T-helper 1 cell (primary cell): Measurements from ENCODE around the gene DUSP10.

Experiments
- DNase-seq, 5 donors: peaks; one replicate each; pipeline ENCODE4 v3.0.0-alpha.2; 2012 to 2020

Gene DUSP10

DNA sequence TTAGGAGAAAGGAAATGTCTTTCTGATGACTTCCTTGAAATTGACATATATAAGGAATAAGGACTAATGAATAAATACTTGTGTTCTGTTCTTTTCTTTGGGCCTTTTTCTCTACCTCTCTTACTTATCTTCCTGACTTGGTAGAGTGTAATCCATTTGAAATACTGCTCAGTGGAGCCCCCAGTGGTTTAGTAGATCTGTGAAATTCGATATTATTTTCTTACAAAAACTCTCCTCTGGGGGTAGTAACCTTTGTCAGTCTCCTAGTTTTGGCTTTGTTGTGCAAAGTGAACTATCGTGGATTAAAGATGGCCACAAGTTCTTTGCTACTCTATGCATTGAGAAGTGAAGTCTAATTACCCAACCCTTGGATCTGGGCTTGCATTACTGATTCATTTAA is 48.8 kb downstream of the DUSP10 start:
- DNase-seq = no peak

DNA sequence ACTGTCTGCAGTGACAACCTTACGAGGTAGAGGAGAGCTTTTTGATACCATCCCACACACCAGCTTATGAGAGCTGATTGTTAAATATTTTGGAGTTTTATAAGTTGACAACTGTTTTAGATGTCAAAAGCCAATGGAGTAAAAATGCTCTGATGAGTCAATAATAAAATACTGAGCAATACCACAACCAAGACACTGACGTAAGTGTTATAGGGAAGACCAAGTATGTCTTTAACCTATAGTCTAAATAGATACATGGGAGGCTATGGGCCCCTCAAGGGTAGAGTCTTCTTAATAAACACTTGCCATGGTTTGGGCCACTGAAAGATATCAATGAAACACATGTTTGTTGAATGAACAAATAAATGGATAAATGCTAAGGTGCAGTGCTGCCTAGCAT is 49.2 kb downstream of the DUSP10 start:
- DNase-seq = peak in 1 of 5 donors; percentile 31

DNA sequence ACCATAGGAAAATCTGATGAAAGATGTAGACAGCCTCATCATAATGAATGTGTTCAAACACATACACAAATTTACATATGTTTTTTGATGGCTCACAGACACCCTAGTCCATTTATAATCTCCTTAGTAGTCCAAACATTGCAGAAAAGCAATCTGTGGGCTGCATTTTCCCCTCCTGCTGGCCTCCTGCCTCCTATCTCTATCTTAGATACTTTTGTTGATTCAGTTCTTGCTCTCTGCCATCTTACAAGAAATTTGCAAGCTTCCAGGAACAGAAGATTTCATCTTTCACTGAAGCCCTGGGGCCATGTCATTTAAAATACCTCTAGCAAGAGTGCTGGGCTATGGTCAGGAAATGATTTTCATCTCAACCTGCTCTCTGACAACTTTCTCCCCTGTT is 50.6 kb downstream of the DUSP10 start:
- DNase-seq = peak in 1 of 5 donors; percentile 37

DNA sequence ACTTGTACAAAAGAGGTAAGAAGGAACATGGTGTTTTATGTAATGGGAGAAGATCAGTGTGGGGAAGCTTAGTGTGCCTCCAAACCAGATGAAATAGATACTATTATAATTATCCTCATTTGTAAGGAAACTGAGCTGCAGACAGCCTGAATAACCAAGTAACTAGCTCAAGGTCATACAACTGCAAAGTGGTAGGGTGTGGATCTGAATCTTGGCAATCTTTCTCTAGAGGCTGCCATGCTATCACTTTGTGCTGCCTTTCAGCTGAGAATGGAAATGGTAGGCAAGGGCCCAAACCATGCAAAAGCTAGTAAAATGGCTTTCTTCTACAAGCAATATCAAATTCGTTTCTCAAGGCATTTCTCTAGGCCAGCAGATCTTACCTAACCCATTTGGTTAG is 51.0 kb downstream of the DUSP10 start:
- DNase-seq = no peak

DNA sequence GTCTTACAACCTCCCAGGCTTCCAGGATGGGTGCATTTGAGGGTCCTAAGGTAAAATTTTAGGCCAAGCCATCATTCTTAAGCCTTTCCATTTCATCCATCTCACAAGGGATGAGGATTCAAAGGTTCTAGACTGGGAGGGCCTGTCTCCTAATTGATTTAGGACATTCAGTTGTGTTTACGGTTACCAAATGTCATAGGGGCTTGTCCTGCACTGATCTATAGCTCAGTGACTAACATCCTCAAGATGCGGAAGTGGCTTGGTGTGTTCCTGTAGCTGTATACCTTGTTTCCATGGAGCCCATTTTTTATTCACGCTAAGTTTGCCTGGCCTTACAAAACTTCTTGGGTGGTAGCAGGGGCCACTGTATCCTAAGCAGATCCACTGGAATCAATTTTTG is 52.8 kb downstream of the DUSP10 start:
- peak in 1 of 5 donors; percentile 44 for DNase-seq

DNA sequence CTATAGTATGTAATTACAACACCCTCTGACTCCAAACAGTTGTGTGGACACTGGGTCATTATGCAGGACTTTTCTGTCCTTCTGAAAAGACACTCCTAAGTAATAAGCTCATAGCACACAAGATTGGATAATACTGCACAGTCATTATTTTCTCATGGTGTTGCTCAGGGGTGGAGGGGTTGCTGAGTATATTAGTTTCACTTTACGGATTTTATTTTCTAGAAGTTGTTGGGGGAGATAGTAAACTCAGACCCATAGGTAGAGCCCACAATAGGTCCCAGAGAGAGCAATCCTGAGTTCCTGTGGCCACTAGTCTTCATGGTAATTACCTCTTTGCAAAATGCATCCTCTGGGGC is 53.4 kb downstream of the DUSP10 start:
- DNase-seq = no peak

DNA sequence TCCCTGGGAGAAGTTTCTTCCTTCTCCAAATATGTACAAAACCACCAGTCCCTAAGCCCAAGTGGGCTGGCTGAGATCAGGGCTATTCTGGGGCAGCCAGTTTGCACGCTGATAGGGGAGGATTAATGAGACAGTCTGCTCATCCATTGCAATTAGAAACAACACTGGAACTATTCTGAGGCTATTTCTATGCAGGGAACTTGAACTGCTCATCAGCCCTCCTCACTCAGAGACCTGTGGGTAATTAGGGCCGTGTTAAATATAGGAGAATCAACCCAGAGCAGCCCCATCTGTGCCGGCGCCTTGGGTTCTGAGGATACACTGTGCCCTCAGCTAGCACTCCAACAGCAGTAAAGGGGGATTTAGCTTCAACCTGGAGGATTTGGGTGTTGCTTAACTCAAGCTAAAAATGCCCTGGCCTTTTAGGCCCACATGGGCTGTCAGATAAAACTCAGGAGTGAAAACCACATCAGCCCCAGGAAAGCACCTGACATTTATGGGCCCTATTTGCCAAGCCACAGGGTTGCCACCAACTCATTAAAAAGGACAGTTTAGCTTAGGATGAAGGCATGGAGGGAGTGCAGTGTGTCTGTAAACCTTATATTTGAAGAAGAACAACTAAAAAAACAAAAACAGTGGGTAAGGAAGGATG is 53.9 kb downstream of the DUSP10 start:
- DNase-seq = no peak

DNA sequence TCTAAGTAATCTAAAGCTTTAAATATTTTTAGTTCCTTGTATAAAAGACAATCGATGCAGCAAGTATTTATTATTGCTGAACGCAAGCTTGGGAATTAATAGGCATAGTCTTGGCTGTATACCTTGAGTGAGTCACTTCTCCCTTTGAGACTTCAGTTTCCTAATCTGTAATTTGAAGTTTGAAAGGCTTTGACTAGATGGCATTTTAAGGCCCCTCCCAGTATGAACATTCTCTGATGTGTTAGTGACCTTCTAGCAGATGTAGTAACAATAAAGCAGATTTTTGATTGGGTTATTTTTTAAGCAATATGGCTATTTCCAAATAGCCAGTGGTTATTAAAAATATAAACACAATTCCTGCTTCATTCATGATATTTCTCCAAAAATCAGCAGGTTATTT is 58.2 kb downstream of the DUSP10 start:
- DNase-seq = no peak

DNA sequence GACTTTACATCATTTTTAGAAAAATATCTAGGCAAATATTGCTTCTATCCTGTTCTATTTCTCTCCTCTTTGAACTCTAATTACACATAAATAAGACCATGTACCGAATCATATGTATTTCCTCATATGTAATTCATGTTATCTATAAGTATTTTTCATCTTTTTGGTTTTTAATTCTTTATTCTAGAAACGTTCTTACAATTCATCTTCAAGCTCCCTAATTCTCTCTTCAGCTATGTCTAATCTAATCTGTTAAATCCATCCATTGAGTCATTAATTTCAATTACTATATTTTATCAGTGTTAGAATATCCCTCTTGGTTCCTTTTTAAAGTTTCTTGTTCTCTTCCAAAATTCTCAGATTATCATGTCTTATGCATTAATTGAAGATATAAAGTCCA is 61.8 kb downstream of the DUSP10 start:
- no peak for DNase-seq

DNA sequence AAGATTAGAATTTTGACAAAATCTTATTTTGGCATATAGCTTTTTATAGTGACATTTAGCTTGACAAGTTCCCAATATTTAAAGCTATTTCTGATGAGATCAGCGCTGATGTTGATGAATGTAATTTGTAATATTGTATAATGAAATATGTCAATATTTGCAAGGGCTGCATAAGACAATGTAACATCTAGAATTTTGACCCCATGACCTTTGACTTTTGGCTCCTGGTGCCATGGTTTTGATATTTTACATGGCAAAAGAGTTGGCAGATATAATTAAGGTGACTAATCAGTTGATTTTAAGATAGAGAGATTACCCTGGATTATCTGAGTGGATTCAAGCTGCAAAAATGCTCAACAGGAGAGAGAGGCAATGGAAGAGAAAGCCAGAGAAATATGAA is 63.9 kb downstream of the DUSP10 start:
- DNase-seq = no peak

DNA sequence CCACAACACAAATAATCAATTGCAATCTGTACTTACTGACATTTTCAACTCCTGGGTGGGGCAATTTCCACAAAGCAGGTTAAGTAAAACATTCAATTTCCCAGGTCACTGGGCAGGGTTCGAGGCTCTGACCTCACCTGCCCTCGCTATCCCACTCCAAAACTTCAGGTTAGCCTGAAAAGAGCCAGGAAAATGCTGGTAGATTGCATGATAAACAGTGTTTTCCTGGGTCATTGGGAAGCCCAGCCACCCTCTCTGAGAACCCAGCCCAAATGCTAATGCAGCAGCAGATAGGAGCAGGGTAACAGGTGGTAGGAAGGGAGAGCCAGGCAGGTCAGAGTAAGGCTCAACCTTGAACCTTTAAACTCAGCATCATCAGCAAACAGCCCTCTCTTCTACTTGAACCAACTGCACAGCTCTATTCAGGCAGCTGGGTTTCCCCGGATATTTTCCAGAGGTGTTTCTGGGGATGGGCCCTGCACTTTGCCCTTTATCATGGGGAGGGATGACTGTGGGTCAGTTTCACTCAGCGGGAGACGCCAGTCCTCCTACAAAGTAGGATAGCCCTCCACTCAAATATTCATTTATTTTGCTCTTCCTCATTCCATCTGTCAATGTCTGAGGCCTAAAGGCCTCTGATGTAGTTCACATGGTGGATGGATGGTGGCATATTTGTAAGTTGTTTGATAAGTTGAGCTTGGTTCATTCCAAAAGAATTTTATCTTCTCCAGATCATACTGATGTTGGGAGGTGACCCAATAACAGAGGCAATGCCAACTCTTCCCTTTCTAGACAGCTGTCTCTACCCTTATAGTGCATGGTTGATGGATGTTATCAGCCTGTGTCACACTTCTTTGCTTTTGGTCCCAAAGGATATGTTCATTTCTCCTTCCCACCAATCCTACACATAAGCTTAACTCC is 65.7 kb downstream of the DUSP10 start:
- no peak for DNase-seq

DNA sequence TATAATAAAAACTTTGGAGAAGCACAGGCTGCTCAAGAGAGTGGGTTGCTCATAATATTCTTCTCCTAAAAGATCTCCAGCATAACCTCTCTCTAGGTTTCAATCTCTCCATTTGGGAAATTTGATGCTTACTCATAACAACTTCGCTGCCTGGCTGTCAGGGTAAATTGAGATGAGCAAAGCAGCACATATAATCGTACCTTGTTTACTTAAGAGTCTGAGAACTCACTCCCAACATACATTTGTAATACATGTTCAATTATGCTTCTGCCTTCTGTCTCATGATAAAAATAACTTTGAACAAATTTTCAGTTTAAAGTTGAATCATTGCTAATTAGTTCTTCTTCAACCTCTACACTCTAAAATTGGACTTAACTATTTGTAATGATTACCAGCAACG is 68.9 kb downstream of the DUSP10 start:
- no peak for DNase-seq

DNA sequence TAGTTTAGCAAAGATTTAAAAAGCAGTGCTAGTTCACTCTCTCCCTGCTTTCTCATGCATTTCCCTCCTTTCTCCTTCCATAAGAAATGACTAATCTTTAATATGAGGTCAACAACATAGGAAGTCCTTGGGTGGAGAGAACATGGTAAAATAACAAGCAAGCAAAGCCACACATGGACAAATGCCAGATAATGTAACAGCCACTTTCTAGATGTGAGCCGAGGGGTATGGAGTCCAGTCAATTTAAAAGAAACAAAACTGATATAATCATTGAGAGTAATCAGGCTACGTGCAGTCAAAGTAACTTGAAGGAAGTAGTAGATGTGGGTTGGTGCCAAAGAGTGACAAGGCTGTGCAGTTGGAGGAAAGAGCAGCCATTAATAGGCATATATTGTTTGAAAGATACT is 69.6 kb downstream of the DUSP10 start:
- no peak for DNase-seq

DNA sequence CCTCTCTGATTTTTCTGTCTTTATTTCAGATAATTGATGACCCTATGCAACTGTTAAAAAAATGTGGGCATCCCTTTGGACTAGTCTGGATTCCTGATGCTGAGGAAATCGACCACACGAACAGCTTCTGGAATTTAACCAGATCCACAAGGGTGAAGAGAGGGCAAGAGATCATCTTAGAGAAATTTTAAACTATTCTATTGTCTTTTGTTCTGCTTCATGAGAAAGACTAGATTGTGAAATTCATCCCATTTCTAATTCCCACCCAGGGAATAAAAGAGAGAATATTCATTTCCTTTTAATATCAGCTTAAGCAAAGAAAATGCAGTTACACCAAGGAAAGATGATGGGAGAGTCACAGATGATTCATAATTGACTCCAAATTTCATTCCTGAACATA is 71.8 kb downstream of the DUSP10 start:
- DNase-seq = no peak

DNA sequence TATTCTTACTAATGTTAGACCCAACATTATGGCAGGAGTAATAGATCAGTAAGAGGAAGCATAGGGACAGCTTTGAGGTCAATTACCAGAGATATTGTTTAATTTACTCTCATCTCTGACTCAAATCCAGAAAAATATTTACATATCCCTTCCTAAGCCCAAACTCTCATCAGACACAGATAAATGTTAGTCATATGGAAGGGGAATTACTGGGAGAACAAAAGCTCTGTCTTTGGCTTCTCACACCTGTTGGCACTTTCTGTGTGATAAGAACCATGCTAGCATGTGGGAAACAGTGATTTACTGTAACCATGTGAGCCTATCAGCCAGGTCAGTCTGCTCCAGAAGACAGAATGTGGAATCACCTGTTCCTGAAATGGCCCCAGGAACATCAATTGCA is 72.4 kb downstream of the DUSP10 start:
- no peak for DNase-seq

DNA sequence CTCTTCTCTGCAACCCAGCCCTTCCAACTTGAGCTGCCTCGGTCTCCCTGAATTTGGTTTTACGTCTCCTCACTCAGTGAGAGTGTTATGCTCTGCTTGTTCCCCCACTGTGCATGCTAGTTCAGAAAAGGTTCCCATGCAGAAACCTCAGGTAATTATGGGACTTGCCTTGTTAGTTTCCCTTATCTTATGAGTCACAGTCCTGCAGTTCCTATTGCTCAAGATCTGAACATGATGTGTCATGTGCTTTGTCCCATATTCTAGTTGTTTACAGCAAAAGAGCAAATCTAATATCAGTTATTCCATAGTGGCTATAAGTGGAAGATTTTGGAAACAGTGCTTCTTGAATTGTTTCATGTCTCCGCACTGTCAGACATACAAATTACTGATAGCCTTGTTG is 74.4 kb downstream of the DUSP10 start:
- DNase-seq = peak in 1 of 5 donors; percentile 20

DNA sequence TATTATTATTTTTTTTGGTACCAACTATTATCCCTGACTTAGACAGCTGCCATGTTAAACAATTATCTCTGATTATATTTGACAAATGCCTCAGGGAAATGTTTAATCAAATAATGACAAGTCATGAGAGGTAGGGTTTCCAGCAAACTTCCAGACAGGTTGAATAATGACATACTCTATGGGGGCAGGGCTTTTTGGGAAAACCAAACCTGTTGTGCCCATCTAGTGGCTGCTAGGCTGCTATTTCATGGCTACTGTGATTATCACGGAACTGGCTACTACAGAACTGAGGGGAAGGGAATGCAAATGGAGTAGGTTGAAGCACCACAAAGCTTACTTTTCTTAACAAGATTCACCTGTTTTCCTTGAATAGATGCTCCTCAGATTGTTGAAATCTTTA is 77.6 kb downstream of the DUSP10 start:
- DNase-seq = no peak

DNA sequence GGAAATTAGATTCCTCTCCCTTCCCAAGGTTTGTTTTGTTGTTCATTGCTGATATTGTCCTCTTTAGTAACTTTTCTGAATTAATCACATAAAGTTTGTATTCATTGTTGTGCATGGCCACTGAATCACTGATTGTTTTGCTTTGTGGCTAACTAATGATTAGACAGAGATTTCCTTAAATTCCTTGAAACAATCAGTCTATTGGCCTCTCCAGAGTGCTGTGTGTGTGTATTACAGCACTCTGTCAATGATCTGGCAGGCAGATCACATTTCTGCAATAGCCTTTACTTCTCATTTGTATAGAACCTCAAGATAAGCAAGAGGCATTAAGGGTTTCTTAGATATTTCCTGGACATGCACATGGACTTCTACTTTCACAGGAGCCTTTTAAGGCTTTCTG is 78.6 kb downstream of the DUSP10 start:
- DNase-seq = no peak

DNA sequence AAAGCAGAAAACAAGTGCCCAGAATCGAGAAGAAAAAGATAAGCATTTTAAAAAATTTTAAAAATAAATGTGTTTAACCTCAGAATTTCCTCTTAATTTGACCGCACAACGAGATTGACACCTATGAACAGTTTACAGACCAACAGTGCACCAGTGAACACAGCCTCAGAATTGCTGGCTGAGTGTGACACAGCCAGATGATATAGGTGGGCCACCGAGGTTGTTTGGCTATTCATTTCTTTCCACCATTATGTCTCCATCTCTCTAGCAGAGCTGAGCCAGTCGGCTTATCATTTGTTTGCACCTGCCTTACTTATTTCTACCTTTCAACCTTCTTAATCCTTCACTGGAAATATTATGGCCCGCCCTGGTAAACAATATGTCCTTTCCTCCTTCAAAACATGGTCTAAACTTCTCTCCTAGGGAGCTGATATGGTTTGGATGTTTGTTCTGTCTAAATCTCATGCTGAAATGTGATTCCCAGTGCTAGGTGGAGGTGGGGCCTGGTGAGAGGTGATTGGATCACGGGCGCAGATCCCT is 86.1 kb downstream of the DUSP10 start:
- no peak for DNase-seq
